Measurements from ENCODE around the gene TEN1.

The TEN1 gene

GRCh38 chr17:75978938-75979704 is at the start of gene TEN1, which contains the start of gene ACOX1:
Gene TEN1, plus strand, starts transcription at chr17:75979240. Its CDS starts 6,953 bp downstream, at chr17:75986193.
Gene ACOX1, minus strand, starts transcription at chr17:75979166. Its CDS starts 93 bp downstream, at chr17:75979073.
- no peak for TF ChIP-seq ZNF274 (IDR thresholded peaks at IDR 0.05; ENCODE audit: low read depth, low read length)

GRCh38 chr17:75931062-75931461 is 48.0 kb upstream of the TEN1 start:
- no peak for TF ChIP-seq ZNF274 (IDR thresholded peaks at IDR 0.05; ENCODE audit: low read depth, low read length)
- no peak overlapping the region for H3K4me3 ChIP-seq (ENCODE audit: low read length)

More at GRCh38 chr17:75978938-75979704, at the start of gene TEN1, which contains the start of gene ACOX1:
- peak within 1 kb of the TSS; percentile 80 for H3K4me3 ChIP-seq (ENCODE audit: low read length)

- no peak for TF ChIP-seq ZNF274 (IDR thresholded peaks at IDR 0.05; ENCODE audit: low read depth, low read length)
- no peak overlapping the region for H3K4me3 ChIP-seq (ENCODE audit: low read length)
These were observed 46.2 kb upstream of the TEN1 start for GRCh38 chr17:75932852-75933251.

GRCh38 chr17:75933808-75934207 is 45.2 kb upstream of the TEN1 start:
- no peak overlapping the region for H3K4me3 ChIP-seq (ENCODE audit: low read length)
- TF ChIP-seq ZNF274 (IDR thresholded peaks at IDR 0.05; ENCODE audit: low read depth, low read length), result no peak

- no peak overlapping the region for H3K4me3 ChIP-seq (ENCODE audit: low read length)
- TF ChIP-seq ZNF274 (IDR thresholded peaks at IDR 0.05; ENCODE audit: low read depth, low read length), result no peak
These were observed 41.4 kb upstream of the TEN1 start for GRCh38 chr17:75937652-75938051.

GRCh38 chr17:75940727-75941441 is 38.2 kb upstream of the TEN1 start, which contains the start of gene FBF1:
Gene FBF1, minus strand, starts transcription at chr17:75941042. Its CDS starts 2,893 bp downstream, at chr17:75938149.
- peak within 1 kb of the TSS; percentile 93 for H3K4me3 ChIP-seq (ENCODE audit: low read length)
- no peak for TF ChIP-seq ZNF274 (IDR thresholded peaks at IDR 0.05; ENCODE audit: low read depth, low read length)

- peak overlapping the region; percentile 93; the same call in 1 of the 2 replicates for H3K4me3 ChIP-seq (ENCODE audit: low read length)
These were observed 37.6 kb upstream of the TEN1 start for GRCh38 chr17:75941442-75941819.

GRCh38 chr17:75942473-75942872 is 36.6 kb upstream of the TEN1 start:
- no peak overlapping the region for H3K4me3 ChIP-seq (ENCODE audit: low read length)
- no peak for TF ChIP-seq ZNF274 (IDR thresholded peaks at IDR 0.05; ENCODE audit: low read depth, low read length)

More at GRCh38 chr17:75941442-75941819, 37.6 kb upstream of the TEN1 start:
- TF ChIP-seq ZNF274 (IDR thresholded peaks at IDR 0.05; ENCODE audit: low read depth, low read length), result no peak

- no peak overlapping the region for H3K4me3 ChIP-seq (ENCODE audit: low read length)
- TF ChIP-seq ZNF274 (IDR thresholded peaks at IDR 0.05; ENCODE audit: low read depth, low read length), result no peak
These were observed 35.5 kb upstream of the TEN1 start for GRCh38 chr17:75943491-75943890.

- H3K4me3 ChIP-seq (ENCODE audit: low read length), result no peak overlapping the region
- TF ChIP-seq ZNF274 (IDR thresholded peaks at IDR 0.05; ENCODE audit: low read depth, low read length), result no peak
These were observed 33.8 kb upstream of the TEN1 start for GRCh38 chr17:75945211-75945610.

GRCh38 chr17:75950421-75950820 is 28.6 kb upstream of the TEN1 start:
- no peak for TF ChIP-seq ZNF274 (IDR thresholded peaks at IDR 0.05; ENCODE audit: low read depth, low read length)
- H3K4me3 ChIP-seq (ENCODE audit: low read length), result no peak overlapping the region

- no peak for TF ChIP-seq ZNF274 (IDR thresholded peaks at IDR 0.05; ENCODE audit: low read depth, low read length)
- H3K4me3 ChIP-seq (ENCODE audit: low read length), result no peak overlapping the region
These were observed 28.0 kb upstream of the TEN1 start for GRCh38 chr17:75950855-75951554.

- no peak overlapping the region for H3K4me3 ChIP-seq (ENCODE audit: low read length)
- TF ChIP-seq ZNF274 (IDR thresholded peaks at IDR 0.05; ENCODE audit: low read depth, low read length), result no peak
These were observed 19.8 kb upstream of the TEN1 start for GRCh38 chr17:75959051-75959838.
